HG03575 (cell line): Measurements from ENCODE around the gene RBM20.
"Not testable (repeated sequence)": the region's sequence is repeated elsewhere in the genome, so short reads cannot be mapped to it uniquely, and the experiment has no call there.

Experiments used
- ATAC-seq: cut with Tn5 transposase; IDR thresholded peaks from one replicate; pipeline ENCODE4 v1.9.1; 2021; ENCODE audit not compliant: unreplicated experiment, insufficient number of reproducible peaks, low FRiP score; ENCODE audit errors: extremely low read depth

Gene RBM20

GRCh38 chr10:110695539-110695886 is 51.4 kb downstream of the RBM20 start:
- no peak for ATAC-seq

- no peak for ATAC-seq
These were observed 52.3 kb downstream of the RBM20 start for GRCh38 chr10:110696436-110696835.

- no peak for ATAC-seq
These were observed 54.2 kb downstream of the RBM20 start for GRCh38 chr10:110698340-110698739.

- no peak for ATAC-seq
These were observed 54.7 kb downstream of the RBM20 start for GRCh38 chr10:110698782-110699201.

GRCh38 chr10:110699859-110700468 is 55.8 kb downstream of the RBM20 start:
- no peak for ATAC-seq

- no peak for ATAC-seq
These were observed 56.9 kb downstream of the RBM20 start for GRCh38 chr10:110700947-110701616.

- ATAC-seq: no peak
These were observed 57.5 kb downstream of the RBM20 start for GRCh38 chr10:110701617-110701971.

GRCh38 chr10:110704070-110704469 is 59.9 kb downstream of the RBM20 start:
- ATAC-seq: no peak

GRCh38 chr10:110704906-110705476 is 60.9 kb downstream of the RBM20 start:
- ATAC-seq: no peak

GRCh38 chr10:110705596-110705995 is 61.5 kb downstream of the RBM20 start:
- ATAC-seq: not testable (repeated sequence)

GRCh38 chr10:110706690-110707098 is 62.6 kb downstream of the RBM20 start:
- no peak for ATAC-seq

GRCh38 chr10:110708776-110709443 is 64.8 kb downstream of the RBM20 start:
- no peak for ATAC-seq

GRCh38 chr10:110709444-110709828 is 65.3 kb downstream of the RBM20 start:
- ATAC-seq: no peak

- no peak for ATAC-seq
These were observed 65.9 kb downstream of the RBM20 start for GRCh38 chr10:110709964-110710587.

GRCh38 chr10:110710621-110711020 is 66.5 kb downstream of the RBM20 start:
- ATAC-seq: no peak

GRCh38 chr10:110711382-110711781 is 67.2 kb downstream of the RBM20 start:
- ATAC-seq: no peak

GRCh38 chr10:110714356-110714755 is 70.2 kb downstream of the RBM20 start:
- ATAC-seq: no peak

- no peak for ATAC-seq
These were observed 73.8 kb downstream of the RBM20 start for GRCh38 chr10:110717781-110718589.
